HG03097 (cell line): Measurements from ENCODE around the gene GPRASP3.
A peak's percentile ranks its signal among the peaks of the same experiment; 100 is the strongest.
"Not testable (repeated sequence)": the region's sequence is repeated elsewhere in the genome, so short reads cannot be mapped to it uniquely, and the experiment has no call there.

Experiments used
- ATAC-seq: cut with Tn5 transposase; IDR thresholded peaks from one replicate; pipeline ENCODE4 v1.9.1; 2021; ENCODE audit not compliant: unreplicated experiment, low FRiP score

GPRASP3 gene, protein sequence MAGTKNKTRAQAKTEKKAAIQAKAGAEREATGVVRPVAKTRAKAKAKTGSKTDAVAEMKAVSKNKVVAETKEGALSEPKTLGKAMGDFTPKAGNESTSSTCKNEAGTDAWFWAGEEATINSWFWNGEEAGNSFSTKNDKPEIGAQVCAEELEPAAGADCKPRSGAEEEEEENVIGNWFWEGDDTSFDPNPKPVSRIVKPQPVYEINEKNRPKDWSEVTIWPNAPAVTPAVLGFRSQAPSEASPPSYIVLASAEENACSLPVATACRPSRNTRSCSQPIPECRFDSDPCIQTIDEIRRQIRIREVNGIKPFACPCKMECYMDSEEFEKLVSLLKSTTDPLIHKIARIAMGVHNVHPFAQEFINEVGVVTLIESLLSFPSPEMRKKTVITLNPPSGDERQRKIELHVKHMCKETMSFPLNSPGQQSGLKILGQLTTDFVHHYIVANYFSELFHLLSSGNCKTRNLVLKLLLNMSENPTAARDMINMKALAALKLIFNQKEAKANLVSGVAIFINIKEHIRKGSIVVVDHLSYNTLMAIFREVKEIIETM

DNA sequence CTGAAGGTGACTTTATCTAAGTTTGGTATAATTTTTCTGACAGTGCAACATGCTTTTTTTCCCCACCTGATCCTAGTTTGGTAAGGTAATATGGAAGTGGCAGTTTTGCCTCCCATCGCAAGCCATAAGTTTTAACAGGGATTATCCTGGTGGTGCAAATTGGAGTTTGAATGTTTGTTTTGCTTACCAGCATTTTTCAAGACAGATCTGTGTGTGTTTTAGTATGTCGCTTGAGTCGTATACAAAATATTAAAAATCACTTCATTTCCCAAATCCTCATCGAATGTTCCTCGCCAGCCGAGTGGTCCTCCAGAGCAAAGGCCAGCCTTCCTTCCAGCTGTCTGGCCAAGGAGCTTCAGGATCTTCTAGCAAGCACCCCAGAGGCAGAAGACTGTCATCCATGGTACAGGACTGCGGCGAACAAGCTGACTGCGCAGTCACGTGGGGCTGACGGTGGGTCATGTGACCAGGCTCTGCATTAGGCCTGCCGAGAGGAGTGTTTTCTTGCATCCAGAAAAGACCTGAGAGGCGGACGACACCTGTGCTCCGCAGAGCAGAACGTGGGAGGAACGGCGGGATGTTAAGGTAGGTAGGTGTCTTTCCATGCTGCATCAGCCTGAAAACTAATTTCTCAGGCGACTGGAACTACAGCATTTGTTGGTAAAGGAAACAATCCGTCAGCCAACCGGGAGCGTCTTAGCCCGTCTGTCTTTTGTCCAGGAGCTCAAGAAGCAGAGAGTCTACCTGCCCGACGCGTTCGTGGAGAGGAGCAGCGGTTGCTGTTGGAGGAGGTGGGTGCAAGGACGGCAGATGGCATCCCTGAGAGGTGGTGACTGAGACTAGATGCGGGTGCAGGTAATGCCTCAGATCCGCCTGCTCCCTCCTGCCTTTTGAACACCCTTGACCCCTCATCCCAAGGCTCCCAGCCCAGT, at the start of gene GPRASP3:
Gene GPRASP3, plus strand, starts transcription at position 507 of the 932 bp plus-strand sequence. CDS start 28,253 bp downstream, outside the sequence.
- ATAC-seq, result peak; percentile 85

DNA sequence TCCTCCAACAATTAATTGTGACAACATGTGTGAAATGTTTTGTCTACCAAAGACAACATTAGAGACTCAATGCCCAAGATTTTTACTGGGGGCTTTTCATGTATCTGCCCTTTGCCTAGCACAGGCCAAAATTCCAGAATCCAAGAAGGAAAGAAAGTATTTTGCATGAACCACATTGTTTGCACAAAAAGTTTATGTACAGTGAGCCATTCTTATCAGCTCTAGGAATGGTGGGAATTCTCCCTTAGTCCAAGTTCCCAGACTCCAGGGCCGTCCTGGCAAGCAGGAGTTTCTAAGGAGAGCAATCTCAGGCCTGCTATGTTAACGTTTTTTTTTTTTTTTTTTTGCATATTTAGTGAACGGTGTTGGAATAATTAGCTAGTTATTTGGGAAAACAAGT, 47.7 kb upstream of the GPRASP3 start:
- no peak for ATAC-seq

DNA sequence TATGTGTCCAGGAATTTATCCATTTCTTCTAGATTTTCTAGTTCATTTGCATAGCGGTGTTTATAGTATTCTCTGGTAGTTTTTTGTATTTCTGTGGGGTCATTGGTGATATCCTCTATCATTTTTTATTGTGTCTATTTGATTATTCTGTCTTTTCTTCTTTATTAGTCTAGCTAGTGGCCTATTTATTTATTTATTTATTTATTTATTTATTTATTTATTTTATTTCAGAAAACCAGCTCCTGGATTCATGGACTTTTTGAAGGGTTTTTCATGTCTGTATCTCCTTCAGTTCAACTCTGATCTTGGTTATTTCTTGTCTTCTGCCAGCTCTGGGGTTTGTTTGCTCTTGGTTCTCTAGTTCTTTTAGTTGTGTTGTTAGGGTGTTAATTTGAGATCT, 43.1 kb upstream of the GPRASP3 start:
- ATAC-seq, result not testable (repeated sequence)

DNA sequence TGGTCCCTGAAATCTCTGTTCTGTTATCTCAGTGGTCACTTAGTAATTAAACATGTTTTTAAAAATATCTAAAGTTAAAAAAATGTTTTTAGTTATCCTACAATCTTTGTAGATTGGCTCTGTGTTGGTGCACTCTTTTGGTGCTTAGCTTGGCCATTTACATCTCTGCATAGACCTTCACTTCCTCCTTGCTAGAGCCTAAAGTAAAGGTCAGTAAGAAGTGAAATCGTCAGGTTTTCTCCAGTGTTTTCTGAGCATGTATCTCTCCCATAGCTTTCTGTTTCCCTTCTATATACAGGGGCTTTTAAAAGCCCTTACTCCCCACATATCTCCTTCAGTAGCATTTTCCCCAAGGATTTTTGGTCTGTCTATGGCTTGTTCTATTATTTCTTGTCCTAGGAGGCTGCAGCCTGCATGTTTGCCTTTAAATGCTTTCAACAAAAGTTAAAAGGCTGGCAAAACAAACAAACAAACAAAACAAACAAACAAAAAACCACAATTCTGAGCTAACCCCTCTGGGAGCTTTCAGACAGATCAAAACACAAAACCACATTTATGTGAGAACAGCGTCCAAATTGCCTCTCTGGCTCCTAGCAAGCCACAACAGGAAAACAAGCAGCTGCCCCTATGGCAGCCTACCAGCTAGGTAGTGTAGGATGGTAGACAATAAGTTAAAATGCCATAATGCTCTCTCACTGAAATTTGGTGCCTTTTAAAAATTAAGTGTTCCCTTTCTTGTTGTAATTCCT, 35.6 kb upstream of the GPRASP3 start:
- no peak for ATAC-seq

DNA sequence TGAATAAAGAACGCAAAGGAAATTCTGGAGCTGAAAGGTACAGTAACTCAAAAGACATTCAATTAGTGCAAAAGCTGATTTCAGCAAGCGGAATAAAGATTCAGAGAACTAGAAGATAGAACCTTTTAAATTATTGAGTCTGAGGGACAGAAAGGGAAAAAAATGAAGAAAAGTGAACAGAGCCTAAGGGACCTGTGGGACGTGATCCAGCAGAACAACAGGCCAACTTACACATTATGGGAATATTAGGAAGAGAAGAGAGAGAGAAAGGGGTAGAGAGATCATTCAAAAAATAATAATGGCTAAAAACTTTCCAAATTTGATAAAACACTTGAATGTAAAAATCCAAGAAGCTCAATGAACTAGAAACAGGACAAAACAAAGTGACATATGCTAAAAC, 25.8 kb upstream of the GPRASP3 start:
- no peak for ATAC-seq

DNA sequence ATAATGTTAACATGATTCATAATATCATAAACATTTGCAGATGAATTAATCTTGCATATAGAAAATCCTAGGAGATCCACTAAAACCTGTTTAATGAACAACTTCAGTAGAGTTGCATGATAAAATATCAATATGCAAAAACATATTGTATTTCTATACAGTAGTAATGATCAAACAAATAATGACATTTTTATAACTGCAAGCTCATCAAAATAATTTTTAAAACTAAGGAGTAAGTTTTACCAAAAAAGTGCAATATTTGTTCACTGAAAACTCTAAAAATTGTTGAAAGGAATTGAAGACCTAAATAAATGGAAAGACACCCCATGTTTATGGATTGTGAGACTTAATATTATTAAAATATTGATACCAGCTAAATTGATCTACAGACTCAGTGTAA, 24.2 kb upstream of the GPRASP3 start:
- no peak for ATAC-seq

DNA sequence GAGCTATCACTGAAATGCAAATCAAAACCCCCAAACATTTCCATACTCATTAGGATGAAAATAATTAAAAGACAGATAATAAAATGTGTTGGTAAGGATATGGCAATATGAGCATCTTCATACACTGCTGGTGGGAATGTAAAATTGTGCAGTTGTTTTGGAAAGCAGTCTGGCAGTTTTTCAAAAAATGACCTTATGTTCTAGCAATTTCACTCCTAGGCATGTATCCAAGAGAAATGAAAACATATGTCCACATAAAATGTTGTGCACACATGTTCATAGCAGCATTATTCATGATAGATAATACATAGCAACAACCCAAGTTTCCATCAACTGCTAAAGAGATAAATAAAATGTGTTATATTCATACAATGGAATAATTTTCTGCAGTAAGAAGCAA, 23.0 kb upstream of the GPRASP3 start:
- ATAC-seq, result no peak

DNA sequence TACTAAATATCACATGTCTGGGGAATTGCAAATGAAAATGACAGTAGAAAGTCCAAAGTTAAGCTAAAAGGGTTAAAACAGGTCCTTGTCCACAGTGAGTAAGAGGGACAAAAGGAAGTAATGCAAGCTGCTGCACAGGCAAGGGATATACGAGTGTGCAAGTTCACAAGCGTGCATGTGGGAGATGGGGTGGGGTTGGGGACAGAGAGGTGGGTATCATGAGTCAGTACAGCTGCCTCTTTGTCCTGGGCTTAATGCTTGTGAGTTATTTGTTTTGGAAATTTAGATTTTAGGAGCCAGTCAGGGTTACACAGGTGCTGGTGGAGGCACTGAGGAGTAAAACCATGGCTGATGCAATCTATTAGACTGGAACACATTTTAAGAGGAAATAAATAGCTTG, 11.6 kb upstream of the GPRASP3 start:
- no peak for ATAC-seq

DNA sequence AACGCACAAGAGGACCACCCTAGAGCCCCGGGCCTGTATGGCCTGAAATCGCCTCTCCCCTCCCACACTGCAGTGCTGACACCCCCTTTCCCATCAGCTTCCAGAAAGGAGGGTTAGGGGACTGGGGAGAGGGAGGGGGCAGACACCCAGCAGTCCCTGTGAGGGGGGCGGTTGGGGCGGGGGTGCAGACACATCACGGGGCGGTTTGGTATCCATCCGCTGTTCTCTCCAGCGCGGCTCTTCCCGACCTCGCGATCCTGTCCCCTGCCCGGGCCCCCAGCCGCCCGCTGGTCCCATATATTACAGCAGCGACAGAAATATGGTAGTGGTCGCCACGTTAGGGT, 8.7 kb upstream of the GPRASP3 start:
- ATAC-seq, result no peak

DNA sequence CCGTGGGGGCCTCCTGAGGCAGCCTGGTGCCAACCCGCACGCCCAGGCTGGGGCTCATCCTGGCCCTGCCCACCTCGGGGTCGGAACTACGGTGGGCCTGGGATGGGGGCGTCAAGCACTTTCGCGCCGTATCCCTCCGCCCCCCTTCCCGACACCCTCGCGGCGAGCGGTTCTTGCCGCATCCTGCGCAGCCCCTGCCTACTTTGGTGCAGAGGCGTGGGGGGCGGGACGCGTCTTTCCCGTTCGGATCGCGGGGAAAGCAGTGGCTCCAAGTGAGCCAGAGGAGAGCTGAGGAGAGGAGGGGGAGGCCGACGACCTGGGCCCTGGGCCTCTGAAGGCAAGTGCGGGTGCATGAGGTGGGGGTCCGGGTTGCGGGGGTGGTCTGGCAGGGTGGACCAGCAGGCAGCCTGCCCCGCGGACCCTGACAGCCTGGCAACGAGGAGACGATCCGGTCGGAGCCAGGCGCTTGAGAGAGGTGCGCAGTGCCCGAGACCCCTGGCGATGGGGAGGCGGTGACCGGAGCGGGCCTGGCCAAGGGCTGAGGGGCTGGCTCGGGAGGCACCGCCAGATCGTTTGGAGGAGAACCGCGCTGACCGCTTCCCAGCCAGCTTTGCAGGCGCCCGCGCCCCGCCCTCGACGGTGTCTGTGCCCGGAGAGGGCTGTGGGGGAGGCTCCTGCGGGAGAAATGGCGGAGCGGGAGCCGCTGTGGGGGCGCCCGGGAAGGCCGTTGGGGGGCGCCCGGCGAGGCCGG, 8.2 kb upstream of the GPRASP3 start, which contains the start of gene GPRASP2:
Gene GPRASP2, plus strand, starts transcription at position 233 of the 751 bp plus-strand sequence. CDS start 2,422 bp downstream, outside the sequence.
- ATAC-seq, result no peak

DNA sequence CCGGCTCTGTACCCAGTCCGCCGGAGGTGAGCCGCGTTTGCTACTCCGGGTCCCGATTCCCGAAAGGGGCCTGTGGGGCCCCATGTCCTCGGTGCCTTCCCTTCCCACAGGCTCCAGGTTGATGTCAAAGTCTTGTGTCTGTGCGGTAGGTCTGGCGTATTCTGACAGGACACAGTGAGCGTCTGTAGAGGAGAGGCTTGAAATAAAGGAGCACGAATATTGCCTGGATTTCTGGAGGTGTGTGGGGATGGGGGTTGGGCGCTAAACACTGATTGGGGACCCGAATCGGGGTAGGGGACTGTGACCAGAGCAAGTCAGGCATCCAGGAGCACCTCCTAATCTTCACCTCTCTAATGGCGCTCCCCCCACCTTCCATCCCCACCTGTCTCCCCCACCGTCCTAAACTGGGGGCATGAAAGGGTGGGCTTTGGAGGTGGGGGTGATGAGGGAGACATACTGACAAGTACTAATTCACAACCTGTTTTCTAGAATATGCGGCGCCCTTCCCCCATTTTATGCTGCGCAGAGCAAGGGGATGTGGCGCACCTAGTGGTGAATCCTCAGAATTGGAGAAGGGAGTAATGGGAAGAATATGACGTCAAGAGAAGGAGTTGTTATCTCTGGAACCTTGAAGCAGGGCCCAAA, 7.4 kb upstream of the GPRASP3 start:
- ATAC-seq, result no peak

DNA sequence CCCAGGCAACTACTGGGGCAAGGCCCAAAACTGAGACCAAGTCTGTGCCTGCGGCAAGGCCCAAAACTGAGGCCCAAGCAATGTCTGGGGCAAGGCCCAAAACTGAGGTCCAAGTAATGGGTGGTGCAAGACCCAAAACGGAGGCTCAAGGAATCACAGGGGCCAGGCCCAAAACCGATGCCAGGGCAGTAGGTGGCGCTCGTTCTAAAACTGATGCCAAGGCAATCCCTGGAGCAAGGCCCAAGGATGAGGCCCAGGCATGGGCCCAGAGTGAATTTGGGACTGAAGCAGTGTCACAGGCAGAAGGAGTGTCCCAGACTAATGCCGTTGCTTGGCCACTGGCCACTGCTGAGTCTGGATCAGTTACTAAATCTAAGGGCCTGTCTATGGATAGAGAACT, 5.5 kb upstream of the GPRASP3 start:
- ATAC-seq, result no peak

DNA sequence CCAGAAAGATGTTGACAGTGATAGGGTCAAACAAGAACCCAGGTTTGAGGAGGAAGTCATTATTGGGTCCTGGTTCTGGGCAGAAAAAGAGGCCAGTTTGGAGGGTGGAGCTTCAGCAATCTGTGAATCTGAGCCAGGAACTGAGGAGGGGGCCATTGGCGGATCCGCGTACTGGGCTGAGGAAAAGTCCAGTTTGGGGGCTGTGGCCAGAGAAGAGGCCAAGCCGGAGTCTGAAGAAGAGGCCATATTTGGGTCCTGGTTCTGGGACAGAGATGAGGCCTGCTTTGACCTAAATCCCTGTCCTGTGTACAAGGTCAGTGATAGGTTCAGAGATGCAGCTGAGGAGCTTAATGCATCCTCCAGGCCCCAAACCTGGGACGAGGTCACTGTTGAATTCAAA, 4.6 kb upstream of the GPRASP3 start:
- no peak for ATAC-seq

DNA sequence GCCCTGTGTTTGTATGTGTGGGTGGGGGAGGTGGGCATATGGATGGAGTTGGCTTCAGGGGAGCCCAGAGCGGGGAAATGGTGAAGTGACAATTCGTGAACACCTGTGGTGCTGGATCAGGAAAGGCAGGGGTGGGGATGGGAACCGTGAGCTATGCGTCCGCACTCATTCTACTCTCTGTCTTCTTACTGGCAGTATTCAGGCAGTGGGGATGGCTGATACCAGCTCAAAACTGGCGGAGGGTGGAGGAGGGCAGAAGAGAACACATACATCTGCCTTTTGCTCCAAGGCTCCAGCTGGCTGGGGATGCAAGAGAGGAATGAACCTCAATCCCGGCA, 595 bp downstream of the GPRASP3 start:
- ATAC-seq, result not testable (repeated sequence)

DNA sequence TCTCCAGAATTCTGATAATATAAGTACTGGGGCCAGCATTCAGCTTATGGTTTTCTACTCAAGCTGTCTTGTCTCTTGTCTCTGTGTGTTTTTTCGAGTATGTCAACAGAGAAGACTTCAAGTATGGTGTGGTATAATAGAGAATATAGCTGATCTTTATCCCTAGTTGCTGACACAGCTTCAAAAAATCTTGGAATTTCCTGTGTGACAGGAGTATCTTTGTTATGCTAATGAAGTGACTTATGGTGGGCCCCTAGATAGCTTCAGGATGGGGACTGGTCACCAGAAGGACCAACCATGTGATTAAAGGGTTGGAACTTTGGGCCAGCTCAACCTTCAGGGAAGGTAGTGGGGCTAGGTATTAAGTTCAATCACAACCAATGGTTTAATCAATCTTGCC, 2.9 kb downstream of the GPRASP3 start:
- no peak for ATAC-seq

DNA sequence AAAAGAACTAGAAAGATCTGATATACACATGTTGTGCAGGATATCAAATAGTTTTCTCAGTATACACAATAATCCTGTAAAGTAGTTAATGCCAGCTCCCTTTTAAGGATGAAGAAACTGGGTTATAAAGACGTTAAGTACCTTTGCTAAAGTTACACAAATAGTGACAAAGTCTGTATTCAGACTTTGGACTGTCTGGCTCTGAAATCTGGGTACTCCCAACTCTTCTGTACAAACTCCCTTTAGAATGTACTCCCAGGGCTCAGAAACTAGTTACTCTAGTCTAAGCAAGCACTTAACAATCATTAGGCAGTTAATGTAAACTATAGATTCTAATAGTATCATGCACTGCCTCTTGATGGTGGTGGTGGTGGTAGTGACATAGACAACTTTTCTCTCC, 7.2 kb downstream of the GPRASP3 start:
- no peak for ATAC-seq

DNA sequence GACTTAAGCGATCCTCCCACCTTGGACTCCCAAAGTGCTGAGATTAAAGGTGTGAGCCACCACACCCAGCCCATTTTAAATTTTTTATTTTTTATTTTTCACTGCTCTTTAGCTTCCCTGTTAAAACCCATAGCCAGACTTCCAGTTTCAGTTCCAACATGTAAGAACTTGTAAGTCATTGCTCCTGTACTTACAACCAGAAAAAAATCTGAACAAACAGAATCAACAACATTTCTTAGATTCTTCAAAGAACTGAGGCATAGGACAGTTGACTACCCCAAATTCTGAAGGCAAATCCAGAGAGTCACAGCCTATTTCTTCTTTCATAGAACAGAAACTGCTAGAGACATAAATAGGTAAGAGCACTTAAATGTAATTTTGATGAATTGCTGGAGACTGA, 8.1 kb downstream of the GPRASP3 start:
- no peak for ATAC-seq

DNA sequence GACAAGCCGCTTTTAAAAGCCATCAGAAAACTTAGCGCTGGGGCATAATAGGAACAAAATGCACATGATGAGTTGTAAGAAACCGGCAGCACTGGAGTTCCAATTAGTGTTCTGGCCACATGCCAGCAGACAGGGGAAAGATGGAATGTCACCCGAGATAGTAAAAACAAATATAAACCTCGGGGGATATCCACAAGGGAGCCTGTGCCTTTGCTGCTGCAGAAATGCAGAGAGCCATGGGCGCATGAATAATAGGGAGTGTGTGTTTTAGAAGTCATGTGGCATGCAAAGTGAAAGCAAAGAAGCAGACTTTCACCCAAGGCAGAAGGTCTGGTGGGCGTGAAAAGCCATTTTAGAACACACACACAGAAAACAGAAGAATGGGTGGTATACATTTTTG, 19.1 kb downstream of the GPRASP3 start:
- ATAC-seq, result no peak

DNA sequence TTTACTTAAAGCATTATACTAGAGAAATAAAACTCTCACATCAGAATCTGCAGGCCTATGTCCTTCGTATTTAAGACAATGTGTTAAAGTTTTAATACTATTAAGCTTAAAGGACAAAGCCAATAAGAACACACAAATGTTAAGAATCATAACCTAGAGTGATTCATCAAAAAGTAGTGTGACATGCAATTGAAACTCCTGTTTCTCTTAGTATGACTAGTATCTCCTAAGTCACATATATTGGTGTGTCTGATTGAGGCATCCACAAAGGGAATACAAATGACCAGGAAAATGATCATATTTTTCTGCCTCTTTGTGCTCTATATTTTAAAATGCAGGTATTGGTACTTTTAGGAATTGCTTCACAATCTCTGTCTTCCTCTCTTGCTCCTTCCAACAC, 23.8 kb downstream of the GPRASP3 start:
- ATAC-seq, result no peak

DNA sequence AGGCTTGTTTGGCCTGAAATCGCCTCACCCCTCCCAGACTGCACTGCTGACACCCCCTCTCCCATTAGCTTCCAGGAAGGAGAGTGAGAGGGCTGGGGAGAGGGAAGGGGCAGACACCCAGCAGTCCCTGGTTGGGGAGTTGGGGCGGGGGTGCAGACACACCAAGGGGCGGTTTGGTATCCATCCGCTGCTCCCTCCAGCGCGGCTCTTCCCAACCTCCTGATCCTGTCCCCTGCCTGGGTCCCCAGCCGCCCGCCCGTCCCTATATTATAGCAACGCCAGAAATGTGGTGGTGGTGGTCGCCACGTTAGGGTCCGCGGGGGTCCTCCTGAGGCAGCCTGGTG, 24.9 kb downstream of the GPRASP3 start:
- no peak for ATAC-seq
